PFSK-1 (cell line): ENCODE measurements around the gene GPR173.

Experiments
- FOXP2 ChIP-seq: optimal IDR thresholded peaks from 2 replicates; pipeline ENCODE3; 2011; ENCODE audit warnings: borderline replicate concordance, control low read depth, inconsistent platforms; ENCODE audit not compliant: insufficient read depth; ENCODE audit errors: extremely low read length, extremely low read depth
- POLR2AphosphoS5 ChIP-seq: IDR thresholded peaks from 2 replicates; pipeline ENCODE4 v1.6.1; 2012; ENCODE audit warnings: low read depth, mild to moderate bottlenecking, control low read depth, low read length, moderate library complexity
- SIN3A ChIP-seq: IDR thresholded peaks from 2 replicates; pipeline ENCODE4 v1.6.1; 2012; ENCODE audit warnings: mild to moderate bottlenecking, low read length, moderate library complexity, borderline replicate concordance; ENCODE audit not compliant: insufficient read depth
- TAF1 ChIP-seq: IDR thresholded peaks from 2 replicates; pipeline ENCODE4 v1.6.1; 2012; ENCODE audit warnings: low read length, control low read depth, borderline replicate concordance; ENCODE audit not compliant: insufficient read depth
- TF ChIP-seq, protein P1 (sequence below), 2 experiments: IDR thresholded peaks; 2 replicates each; pipeline versions ENCODE4 v1.6.1 to v1.8.0; 2011 to 2012; ENCODE audit warnings: low read depth in 2 of 2, low read length in 2 of 2, control low read depth in 1 of 2, inconsistent platforms in 1 of 2, mild to moderate bottlenecking in 1 of 2, moderate library complexity in 1 of 2; ENCODE audit not compliant: insufficient read depth in 1 of 2

The GPR173 gene

DNA sequence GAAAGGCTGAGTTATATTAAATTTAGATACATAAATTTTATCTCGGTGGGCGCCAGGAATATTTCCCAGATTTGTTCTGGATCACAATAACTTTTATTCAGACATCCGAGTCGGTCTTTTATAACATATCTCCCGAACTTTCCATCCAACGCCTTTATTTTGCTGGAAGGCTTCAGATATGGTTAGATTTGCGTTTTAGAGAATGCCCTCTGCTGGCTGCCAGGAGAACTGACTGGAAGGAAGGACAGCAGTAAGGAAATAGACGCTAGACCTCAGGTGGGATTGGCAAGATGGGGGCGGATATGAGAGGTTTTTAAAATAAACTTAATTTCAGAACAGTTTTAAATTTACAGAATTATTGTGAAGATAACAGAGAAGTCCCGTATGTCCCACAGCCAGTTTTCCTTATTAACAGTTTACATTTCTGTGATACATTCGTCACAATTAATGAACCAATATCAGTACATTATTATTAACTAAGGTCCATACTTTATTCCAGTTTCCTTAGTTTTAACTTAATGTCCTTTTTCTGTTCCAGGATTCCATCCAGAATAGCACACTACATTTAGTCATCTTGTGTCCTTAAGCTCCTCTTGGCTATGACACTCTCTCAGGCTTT, 40.7 kb downstream of the GPR173 start:
- TF ChIP-seq, protein P1, sequence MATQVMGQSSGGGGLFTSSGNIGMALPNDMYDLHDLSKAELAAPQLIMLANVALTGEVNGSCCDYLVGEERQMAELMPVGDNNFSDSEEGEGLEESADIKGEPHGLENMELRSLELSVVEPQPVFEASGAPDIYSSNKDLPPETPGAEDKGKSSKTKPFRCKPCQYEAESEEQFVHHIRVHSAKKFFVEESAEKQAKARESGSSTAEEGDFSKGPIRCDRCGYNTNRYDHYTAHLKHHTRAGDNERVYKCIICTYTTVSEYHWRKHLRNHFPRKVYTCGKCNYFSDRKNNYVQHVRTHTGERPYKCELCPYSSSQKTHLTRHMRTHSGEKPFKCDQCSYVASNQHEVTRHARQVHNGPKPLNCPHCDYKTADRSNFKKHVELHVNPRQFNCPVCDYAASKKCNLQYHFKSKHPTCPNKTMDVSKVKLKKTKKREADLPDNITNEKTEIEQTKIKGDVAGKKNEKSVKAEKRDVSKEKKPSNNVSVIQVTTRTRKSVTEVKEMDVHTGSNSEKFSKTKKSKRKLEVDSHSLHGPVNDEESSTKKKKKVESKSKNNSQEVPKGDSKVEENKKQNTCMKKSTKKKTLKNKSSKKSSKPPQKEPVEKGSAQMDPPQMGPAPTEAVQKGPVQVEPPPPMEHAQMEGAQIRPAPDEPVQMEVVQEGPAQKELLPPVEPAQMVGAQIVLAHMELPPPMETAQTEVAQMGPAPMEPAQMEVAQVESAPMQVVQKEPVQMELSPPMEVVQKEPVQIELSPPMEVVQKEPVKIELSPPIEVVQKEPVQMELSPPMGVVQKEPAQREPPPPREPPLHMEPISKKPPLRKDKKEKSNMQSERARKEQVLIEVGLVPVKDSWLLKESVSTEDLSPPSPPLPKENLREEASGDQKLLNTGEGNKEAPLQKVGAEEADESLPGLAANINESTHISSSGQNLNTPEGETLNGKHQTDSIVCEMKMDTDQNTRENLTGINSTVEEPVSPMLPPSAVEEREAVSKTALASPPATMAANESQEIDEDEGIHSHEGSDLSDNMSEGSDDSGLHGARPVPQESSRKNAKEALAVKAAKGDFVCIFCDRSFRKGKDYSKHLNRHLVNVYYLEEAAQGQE (IDR thresholded peaks at IDR 0.05; ENCODE audit: insufficient read depth in 1 of 2, low read depth in 2 of 2, low read length in 2 of 2): no peak
- TF ChIP-seq SIN3A: no peak
- no peak for TF ChIP-seq POLR2AphosphoS5
- TF ChIP-seq FOXP2: no peak

DNA sequence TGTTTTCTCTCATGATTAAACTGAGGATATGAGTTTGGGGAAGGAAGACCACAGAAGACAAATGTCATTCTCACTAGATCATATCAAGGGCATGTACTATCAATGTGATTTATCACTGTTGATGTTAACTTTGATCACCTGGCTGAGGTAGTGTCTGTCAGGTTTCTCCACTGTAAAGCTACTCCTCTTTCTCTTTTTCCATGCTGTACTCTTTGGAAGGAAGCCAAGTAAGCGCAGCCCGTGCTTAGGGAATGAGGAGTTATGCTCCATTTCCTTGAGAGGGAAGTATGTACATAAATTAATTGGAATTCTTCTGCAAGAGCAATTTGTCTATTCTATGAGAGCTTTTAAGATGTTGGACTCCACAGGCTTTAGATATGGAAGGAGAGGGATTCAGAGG, 41.3 kb downstream of the GPR173 start:
- TF ChIP-seq, protein P1 (IDR thresholded peaks at IDR 0.05; ENCODE audit: insufficient read depth in 1 of 2, low read depth in 2 of 2, low read length in 2 of 2): no peak
- TF ChIP-seq FOXP2 (no peak), POLR2AphosphoS5 (no peak), SIN3A (no peak), TAF1 (no peak)

DNA sequence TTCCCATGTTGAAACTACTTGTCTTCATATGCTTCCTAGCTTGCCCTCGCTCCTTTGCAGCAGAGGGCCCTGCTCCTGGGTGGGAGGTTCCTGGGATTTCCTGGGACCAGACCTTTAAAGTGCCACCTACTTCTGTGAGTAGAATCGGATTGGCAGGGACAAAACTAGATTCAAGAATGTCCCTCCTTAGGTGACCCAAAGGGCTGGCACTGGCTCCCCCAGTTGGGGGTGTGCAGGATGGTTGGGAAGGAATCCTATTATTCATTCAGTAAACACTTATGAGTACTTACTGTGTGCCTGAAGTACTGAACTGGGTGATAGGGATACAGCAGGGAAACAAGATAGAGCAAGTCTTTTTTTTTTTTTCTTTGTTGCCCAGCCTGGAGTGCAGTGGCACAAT, 42.8 kb downstream of the GPR173 start:
- TF ChIP-seq FOXP2: no peak
- no peak for TF ChIP-seq TAF1
- TF ChIP-seq, protein P1 (IDR thresholded peaks at IDR 0.05; ENCODE audit: insufficient read depth in 1 of 2, low read depth in 2 of 2, low read length in 2 of 2): no peak
- TF ChIP-seq SIN3A: no peak
- TF ChIP-seq POLR2AphosphoS5: no peak

DNA sequence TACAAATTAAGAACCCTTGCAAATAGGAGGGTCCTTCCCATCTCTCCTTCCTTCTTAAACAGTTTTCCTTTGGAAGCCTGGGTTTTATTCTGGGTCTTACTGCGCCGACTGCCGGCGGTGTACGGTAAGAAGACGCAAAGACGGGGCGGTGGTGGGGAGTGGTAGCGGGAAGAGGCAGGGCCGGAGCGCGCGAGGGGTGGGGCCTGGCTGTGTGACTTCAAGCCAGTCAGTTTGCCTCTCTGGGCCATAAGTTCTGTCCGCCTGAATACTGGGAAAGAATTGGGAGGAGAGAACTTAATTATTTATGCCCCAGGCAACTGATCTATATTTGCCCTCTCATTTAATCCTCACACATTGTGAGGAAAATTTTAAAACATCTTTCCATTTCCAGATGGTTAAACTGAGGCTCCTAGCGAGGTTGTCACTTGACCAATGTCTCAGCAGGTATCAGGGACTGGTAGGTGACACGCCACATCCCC, 44.6 kb downstream of the GPR173 start:
- TF ChIP-seq, protein P1 (IDR thresholded peaks at IDR 0.05; ENCODE audit: insufficient read depth in 1 of 2, low read depth in 2 of 2, low read length in 2 of 2): no peak
- TF ChIP-seq FOXP2: peak; percentile 32
